Testis (tissue), 3 donors: ENCODE measurements around the gene BAIAP3. TPM values are rescaled to one million over a fixed set of nuclear protein-coding genes. Genes with fewer than 3 reads are reported as not detected.
"Not testable (repeated sequence)": the region's sequence is repeated elsewhere in the genome, so short reads cannot be mapped to it uniquely, and the experiment has no call there.

Source experiments
- DNase-seq: peaks from one replicate; pipeline ENCODE4 v3.0.0-alpha.2; 2019
- H3K27ac ChIP-seq, 2 donors: fragments of 200-600 bp; sonication (generic); one replicate each; pipeline ENCODE4 v1.5.1; 2019
- H3K27me3 ChIP-seq: fragments of 200-600 bp; sonication (generic); one replicate; pipeline ENCODE4 v1.5.1; 2019
- H3K36me3 ChIP-seq: fragments of 200-600 bp; sonication (generic); one replicate; pipeline ENCODE4 v1.5.1; 2017; ENCODE audit warnings: low read depth; ENCODE audit errors: missing control alignments
- H3K4me1 ChIP-seq: fragments of 200-600 bp; sonication (generic); one replicate; pipeline ENCODE4 v1.5.1; 2019
- H3K4me3 ChIP-seq, 2 donors: fragments of 200-600 bp; sonication (generic); one replicate each; pipeline ENCODE4 v1.5.1; 2017 to 2019
- H3K9me3 ChIP-seq: fragments of 200-600 bp; sonication (generic); one replicate; pipeline ENCODE4 v1.5.1; 2017
- POLR2A ChIP-seq: fragments of 450-650 bp; IDR thresholded peaks from one replicate; pipeline ENCODE4 v1.6.1; 2017; ENCODE audit warnings: antibody characterized with exemption, mild to moderate bottlenecking, moderate library complexity
- WGBS, 2 donors: methylation state at CpG; one replicate each; pipeline ENCODE4 v1.1.5; 2018; 5-methylcytosine and 5-hydroxymethylcytosine counted together
- intact Hi-C: fragments of 100-400 bp; cut with DNase I; formaldehyde crosslinking; loops from one replicate; pipeline ENCODE4 v1.15.1; 2023; ENCODE audit warnings: low total_unique reads
- polyA plus RNA-seq: library from polyadenylated mRNA; stranded (reverse); fragments of 350-450 nt; fragmentation: Illumina TruSeq; extraction: RNeasy Lipid Tissue Mini Kit (QIAGEN cat#74804); gene quantifications from one replicate; pipeline ENCODE4 v1.2.3, GENCODE V29; 2014; ENCODE audit warnings: low read depth, low replicate concordance; ENCODE audit not compliant: insufficient read depth
- total RNA-seq, 2 donors: library from RNA; depleted of rRNA; stranded (reverse); fragments of >200 nt; gene quantifications; one replicate each; pipeline ENCODE4 v1.2.3, GENCODE V29; 2016
- TF ChIP-seq, protein P1 (sequence below), 3 experiments: fragments of 450-650 bp in 2 of 3; fragments of 200-600 bp in 1 of 3; sonication (generic) in 1 of 3; IDR thresholded peaks; one replicate each; pipeline ENCODE4 v1.5.1; 2016 to 2019; ENCODE audit warnings: antibody characterized with exemption in 3 of 3, mild to moderate bottlenecking in 2 of 3, moderate library complexity in 1 of 3

BAIAP3 gene
- total and polyA plus RNA-seq, 3 donors from 2014 or later = 23.0 to 60.4 (median 29.8) TPM

DNA sequence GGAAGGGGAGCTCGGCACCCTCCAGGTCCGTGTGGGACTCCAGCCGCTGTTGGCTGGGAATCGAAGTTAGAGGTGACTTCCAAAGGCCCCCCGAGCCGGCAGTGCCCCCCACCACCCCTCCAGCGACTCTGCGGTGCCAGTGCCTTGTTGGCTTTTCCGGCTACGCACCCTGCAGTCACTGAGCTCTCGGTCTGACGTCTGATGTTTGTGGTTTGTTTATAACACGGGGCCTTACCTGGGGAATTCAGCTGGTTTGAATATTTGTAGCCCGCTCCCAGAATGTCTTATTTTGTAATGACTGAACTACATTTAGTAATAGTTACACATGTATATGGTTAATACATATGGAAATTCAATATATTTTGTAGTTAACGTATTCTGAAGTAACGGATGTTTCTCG lies 7.1 kb upstream of the BAIAP3 start:
- Histone ChIP-seq H3K27me3 (no peaks in the 10 kb centered on the region), H3K27ac (no peak overlapping the region), H3K4me3 (no peak overlapping the region), H3K36me3 (no peaks in the 10 kb centered on the region), H3K9me3 (no peaks in the 10 kb centered on the region), H3K4me1 (no peaks in the 10 kb centered on the region)
- TF ChIP-seq POLR2A = no peak
- TF ChIP-seq, protein P1, sequence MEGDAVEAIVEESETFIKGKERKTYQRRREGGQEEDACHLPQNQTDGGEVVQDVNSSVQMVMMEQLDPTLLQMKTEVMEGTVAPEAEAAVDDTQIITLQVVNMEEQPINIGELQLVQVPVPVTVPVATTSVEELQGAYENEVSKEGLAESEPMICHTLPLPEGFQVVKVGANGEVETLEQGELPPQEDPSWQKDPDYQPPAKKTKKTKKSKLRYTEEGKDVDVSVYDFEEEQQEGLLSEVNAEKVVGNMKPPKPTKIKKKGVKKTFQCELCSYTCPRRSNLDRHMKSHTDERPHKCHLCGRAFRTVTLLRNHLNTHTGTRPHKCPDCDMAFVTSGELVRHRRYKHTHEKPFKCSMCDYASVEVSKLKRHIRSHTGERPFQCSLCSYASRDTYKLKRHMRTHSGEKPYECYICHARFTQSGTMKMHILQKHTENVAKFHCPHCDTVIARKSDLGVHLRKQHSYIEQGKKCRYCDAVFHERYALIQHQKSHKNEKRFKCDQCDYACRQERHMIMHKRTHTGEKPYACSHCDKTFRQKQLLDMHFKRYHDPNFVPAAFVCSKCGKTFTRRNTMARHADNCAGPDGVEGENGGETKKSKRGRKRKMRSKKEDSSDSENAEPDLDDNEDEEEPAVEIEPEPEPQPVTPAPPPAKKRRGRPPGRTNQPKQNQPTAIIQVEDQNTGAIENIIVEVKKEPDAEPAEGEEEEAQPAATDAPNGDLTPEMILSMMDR (IDR thresholded peaks at IDR 0.05) = no peak
- no peak for DNase-seq
- 75 to 89% methylated on average over 15 to 17 of the region's 17 CpGs for WGBS, 2 donors
- intact Hi-C loops = no loop called here

DNA sequence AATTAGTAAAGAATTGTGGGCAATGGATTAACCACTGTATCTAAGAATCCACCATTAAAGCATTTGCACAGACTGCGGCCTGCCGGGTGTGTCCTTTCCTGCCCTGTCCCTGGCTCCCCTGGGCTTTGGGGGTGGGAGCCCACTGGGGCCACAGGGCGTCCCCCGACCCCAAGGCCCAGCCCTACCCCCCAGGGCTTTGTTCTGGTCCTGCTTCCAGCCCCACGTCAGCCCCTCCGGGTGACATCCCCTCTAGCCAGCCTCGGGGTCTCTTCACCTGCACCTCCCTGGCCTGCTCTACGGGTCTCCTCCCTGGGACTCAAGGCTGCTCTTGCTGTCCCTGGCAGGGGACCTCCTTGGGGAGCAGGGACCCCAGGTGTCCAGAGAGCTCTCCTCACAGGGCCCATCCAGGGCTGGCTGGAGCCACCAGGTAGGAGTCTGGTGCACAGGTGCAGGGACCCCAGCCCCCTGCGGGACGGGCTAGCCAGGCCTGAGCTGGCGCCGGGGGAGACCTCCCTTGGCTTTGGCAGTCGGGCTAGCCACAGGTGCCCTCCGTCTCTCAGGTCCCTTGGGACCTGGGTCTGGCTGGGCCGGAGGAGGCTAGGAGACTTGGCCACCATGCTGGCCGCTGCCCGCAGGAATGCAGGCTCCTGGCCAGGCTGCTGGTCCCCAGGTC lies 6.4 kb upstream of the BAIAP3 start:
- no peaks in the 10 kb centered on the region for H3K27me3 ChIP-seq
- DNase-seq = no peak
- H3K36me3 ChIP-seq = no peaks in the 10 kb centered on the region
- H3K4me3 ChIP-seq = no peak overlapping the region
- H3K9me3 ChIP-seq = no peaks in the 10 kb centered on the region
- 87 to 90% methylated on average over 13 to 16 of the region's 17 CpGs for WGBS, 2 donors
- no peak overlapping the region for H3K27ac ChIP-seq
- H3K4me1 ChIP-seq = peaks cover 5% of the 10 kb centered on the region
- intact Hi-C loops = no loop called here
- TF ChIP-seq, protein P1 (IDR thresholded peaks at IDR 0.05) = no peak
- TF ChIP-seq POLR2A = no peak

DNA sequence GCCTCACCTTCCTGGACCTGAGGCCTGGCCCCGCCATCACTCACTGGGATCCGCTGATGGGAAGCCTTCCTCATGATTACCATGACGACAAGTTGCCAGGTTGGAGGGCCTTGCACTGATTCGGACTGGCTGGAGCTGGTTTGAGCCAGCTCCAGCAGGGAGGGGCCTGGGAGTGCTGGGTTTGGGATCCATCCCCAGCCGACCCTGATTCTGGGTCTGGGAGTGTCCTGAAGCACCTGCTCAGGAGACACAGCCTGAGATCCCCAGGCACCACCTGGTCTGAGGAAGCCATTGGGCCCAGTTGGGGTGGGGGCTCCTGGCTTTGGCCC lies 5.9 kb upstream of the BAIAP3 start:
- intact Hi-C loops = no loop called here
- Histone ChIP-seq H3K4me3 (no peak overlapping the region), H3K27ac (no peak overlapping the region), H3K36me3 (no peaks in the 10 kb centered on the region), H3K4me1 (peaks cover 10% of the 10 kb centered on the region), H3K9me3 (no peaks in the 10 kb centered on the region), H3K27me3 (no peaks in the 10 kb centered on the region)
- no peak for DNase-seq
- TF ChIP-seq, protein P1 (IDR thresholded peaks at IDR 0.05) = no peak
- TF ChIP-seq POLR2A = no peak
- WGBS, 2 donors = 83% methylated on average over 5 of the region's 5 CpGs; no CpG with 5 or more reads in 1 of the 2 donors

DNA sequence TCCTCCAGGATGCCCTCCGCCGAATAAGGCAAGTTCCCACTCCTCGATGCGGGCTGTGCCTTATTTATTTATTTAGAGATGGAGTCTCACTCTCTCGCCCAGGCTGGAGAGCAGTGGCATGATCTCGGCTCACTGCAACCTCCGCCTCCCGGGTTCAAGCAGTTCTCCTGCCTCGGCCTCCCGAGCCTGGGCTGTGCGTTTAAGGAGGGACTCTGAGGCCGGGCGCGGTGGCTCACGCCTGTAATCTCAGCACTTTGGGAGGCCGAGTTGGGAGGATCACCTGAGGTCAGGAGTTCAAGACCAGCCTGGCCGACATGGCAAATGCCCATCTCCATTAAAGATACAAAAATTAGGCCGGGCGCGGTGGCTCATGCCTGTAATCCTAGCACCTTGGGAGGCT lies 5.3 kb upstream of the BAIAP3 start:
- H3K36me3 ChIP-seq, intact Hi-C loops: not testable (repeated sequence)
- WGBS, 2 donors = 91 to 92% methylated on average over 19 to 20 of the region's 20 CpGs

DNA sequence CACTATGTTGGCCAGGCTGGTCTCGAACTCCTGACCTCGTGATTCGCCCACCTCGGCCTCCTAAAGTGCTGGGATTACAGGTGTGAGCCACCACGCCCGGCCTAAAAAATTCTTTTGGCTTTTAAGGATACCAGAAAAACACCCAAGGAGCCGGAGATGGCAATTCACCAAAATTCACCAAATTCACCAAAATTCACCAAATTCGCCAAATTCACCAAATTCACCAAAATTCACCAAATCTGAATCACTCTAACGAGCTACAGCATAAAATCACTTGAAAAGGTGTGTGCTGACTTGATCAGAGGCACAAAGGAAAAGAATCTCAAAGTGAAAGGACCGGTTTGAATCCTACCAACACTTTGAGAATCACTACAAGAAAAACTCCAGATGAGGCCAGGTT lies 4.5 kb upstream of the BAIAP3 start:
- H3K27ac ChIP-seq, H3K36me3 ChIP-seq, intact Hi-C loops, H3K9me3 ChIP-seq, H3K4me3 ChIP-seq, DNase-seq, H3K27me3 ChIP-seq: not testable (repeated sequence)
- WGBS, 2 donors = 96% methylated on average over 10 of the region's 10 CpGs
- H3K4me1 ChIP-seq = peaks cover 16% of the 10 kb centered on the region

More for the DNA sequence above, 5.3 kb upstream of the BAIAP3 start:
- H3K4me1 ChIP-seq = peaks cover 16% of the 10 kb centered on the region
- not testable (repeated sequence) for H3K4me3 ChIP-seq, H3K27ac ChIP-seq, H3K9me3 ChIP-seq, DNase-seq, H3K27me3 ChIP-seq

DNA sequence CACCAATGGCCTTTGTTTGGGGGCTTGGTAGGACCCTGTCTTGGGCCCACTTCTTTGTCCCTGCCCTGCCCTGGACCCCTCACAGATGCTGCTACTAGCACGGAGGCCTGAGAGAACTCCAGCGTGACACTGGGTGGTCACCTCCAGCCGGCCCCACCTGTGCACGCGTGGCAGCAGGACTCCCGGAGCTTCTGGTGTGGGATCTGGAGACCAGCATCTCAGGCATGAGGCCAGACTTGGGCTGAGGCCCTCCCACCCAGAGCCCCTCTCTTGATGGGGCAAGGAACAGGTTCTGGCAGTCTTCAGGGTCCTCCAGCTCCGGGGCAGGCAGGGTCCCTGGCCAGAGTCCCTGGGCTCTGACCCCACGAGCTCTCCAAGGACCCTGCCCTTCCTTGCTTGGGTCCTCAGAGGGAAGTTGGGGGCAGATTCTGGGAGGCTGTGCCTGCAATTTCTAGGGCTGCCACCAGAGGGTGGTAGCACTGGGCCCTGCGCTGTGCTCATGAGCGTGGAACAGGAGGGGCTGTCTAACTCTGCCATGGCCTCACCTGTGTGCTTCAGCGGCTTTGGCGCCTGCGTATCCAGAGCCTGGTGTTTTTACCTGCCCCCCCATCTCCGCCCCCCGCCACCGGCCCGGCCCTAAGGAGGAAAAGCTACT lies 3.1 kb upstream of the BAIAP3 start:
- no peaks in the 10 kb centered on the region for H3K36me3 ChIP-seq
- intact Hi-C loops = no loop called here
- TF ChIP-seq, protein P1 (IDR thresholded peaks at IDR 0.05) = peak in 2 of 3 experiments; percentile 34 to 36
- no peak for TF ChIP-seq POLR2A
- no peak for DNase-seq
- H3K4me3 ChIP-seq = no peak overlapping the region
- H3K27ac ChIP-seq = no peak overlapping the region
- peaks cover 16% of the 10 kb centered on the region for H3K4me1 ChIP-seq
- no peaks in the 10 kb centered on the region for H3K9me3 ChIP-seq
- WGBS, 2 donors = 62 to 69% methylated on average over 7 to 16 of the region's 17 CpGs
- H3K27me3 ChIP-seq = no peaks in the 10 kb centered on the region
